ENCODE measurements around the gene AGMO. TPM values are rescaled to one million over a fixed set of nuclear protein-coding genes. Genes with fewer than 3 reads are reported as not detected.

Gene AGMO
- total RNA-seq, 1 donor from 2014 or later: 0.34 TPM

GRCh38 chr7:15396210-15397158, 165.3 kb downstream of the AGMO start:
- H3K4me1 ChIP-seq (ENCODE audit: insufficient read depth, low read length): peaks cover 2% of the 10 kb centered on the region
- FAIRE-seq (no peak), DNase-seq (ENCODE audit: low read depth) (no peak)
- H3K4me3 Mint-ChIP-seq (ENCODE audit: unreplicated experiment): no peak overlapping the region
- H3K27me3 ChIP-seq (ENCODE audit: insufficient read depth, low read length): no peaks in the 10 kb centered on the region
- no peak overlapping the region for H3K27ac Mint-ChIP-seq (ENCODE audit: unreplicated experiment)
- H3K27ac ChIP-seq (ENCODE audit: low read depth, low read length): no peak overlapping the region
- peaks cover 6% of the 10 kb centered on the region for H3K4me1 Mint-ChIP-seq (ENCODE audit: low read depth, unreplicated experiment)
- H3K9me3 Mint-ChIP-seq (ENCODE audit: unreplicated experiment): peaks cover 2% of the 10 kb centered on the region
- no peak for TF ChIP-seq CTCF (IDR thresholded peaks at IDR 0.05; ENCODE audit: insufficient read depth, low read depth, low read length)
- TF ChIP-seq EZH2 (IDR thresholded peaks at IDR 0.05; ENCODE audit: insufficient read depth, low read length): no peak
- H3K79me2 ChIP-seq (ENCODE audit: insufficient read depth, low read length): no peaks in the 10 kb centered on the region
- no peak overlapping the region for H3K4me3 ChIP-seq (ENCODE audit: insufficient read depth, low read depth, low read length)
- H3K4me2 ChIP-seq (ENCODE audit: low read length): no peak overlapping the region
- H3K27me3 Mint-ChIP-seq (ENCODE audit: low read depth, unreplicated experiment): no peaks in the 10 kb centered on the region
- no peaks in the 10 kb centered on the region for H3K9me3 ChIP-seq (ENCODE audit: insufficient read depth, low read depth, low read length)
- no peak overlapping the region for H3K9ac ChIP-seq (ENCODE audit: low read length)
- H2AFZ ChIP-seq (ENCODE audit: low read depth, low read length): no peak overlapping the region
- H4K20me1 ChIP-seq (ENCODE audit: insufficient read depth, low read length): no peaks in the 10 kb centered on the region
- H3K36me3 ChIP-seq (ENCODE audit: insufficient read depth, low read length): no peaks in the 10 kb centered on the region
- peaks cover 2% of the 10 kb centered on the region for H3K36me3 Mint-ChIP-seq (ENCODE audit: low read depth, unreplicated experiment)

GRCh38 chr7:15389073-15389472, 172.7 kb downstream of the AGMO start:
- H3K4me3 ChIP-seq (ENCODE audit: insufficient read depth, low read depth, low read length): no peak overlapping the region
- no peaks in the 10 kb centered on the region for H3K27me3 ChIP-seq (ENCODE audit: insufficient read depth, low read length)
- H3K9me3 ChIP-seq (ENCODE audit: insufficient read depth, low read depth, low read length): no peaks in the 10 kb centered on the region
- Mint-ChIP-seq H3K27me3 (ENCODE audit: low read depth, unreplicated experiment) (no peaks in the 10 kb centered on the region), H3K36me3 (ENCODE audit: low read depth, unreplicated experiment) (no peaks in the 10 kb centered on the region), H3K9me3 (ENCODE audit: unreplicated experiment) (no peaks in the 10 kb centered on the region), H3K4me1 (ENCODE audit: low read depth, unreplicated experiment) (no peaks in the 10 kb centered on the region), H3K27ac (ENCODE audit: unreplicated experiment) (no peak overlapping the region), H3K4me3 (ENCODE audit: unreplicated experiment) (no peak overlapping the region)
- DNase-seq (ENCODE audit: low read depth) (no peak), FAIRE-seq (no peak)
- H3K27ac ChIP-seq (ENCODE audit: low read depth, low read length): no peak overlapping the region
- no peaks in the 10 kb centered on the region for H4K20me1 ChIP-seq (ENCODE audit: insufficient read depth, low read length)
- TF ChIP-seq EZH2 (IDR thresholded peaks at IDR 0.05; ENCODE audit: insufficient read depth, low read length) (no peak), CTCF (IDR thresholded peaks at IDR 0.05; ENCODE audit: insufficient read depth, low read depth, low read length) (no peak)
- no peak overlapping the region for H3K4me2 ChIP-seq (ENCODE audit: low read length)
- H3K4me1 ChIP-seq (ENCODE audit: insufficient read depth, low read length): no peaks in the 10 kb centered on the region
- H3K79me2 ChIP-seq (ENCODE audit: insufficient read depth, low read length): no peaks in the 10 kb centered on the region
- no peak overlapping the region for H3K9ac ChIP-seq (ENCODE audit: low read length)
- H2AFZ ChIP-seq (ENCODE audit: low read depth, low read length): no peak overlapping the region
- no peaks in the 10 kb centered on the region for H3K36me3 ChIP-seq (ENCODE audit: insufficient read depth, low read length)
